ENCODE data around the gene DAB1.

The DAB1 gene

DNA sequence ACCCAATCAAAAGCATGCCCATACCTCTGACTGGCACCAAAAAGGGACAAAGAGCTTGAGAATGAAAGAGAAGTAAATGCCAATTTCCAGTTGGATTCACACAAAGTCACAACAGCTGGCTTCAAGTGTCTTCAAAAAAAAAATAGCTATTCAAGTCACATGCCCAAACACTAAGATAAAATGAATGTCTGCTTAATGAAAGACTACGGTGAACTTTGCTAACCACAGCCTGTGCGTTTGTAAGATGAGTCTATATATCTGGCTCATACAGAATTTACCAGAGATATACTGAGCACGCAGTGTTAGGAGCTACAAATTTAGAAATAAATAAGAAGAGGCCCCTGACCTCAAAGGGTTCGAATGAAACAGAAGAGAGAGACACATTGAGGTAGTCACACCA is 73.2 kb downstream of the DAB1 start:
- H3K9me3 ChIP-seq (ENCODE audit: insufficient read depth, low read length), result no peaks in the 10 kb centered on the region
- H2AFZ ChIP-seq (ENCODE audit: low read depth, low read length, severe bottlenecking), result no peak overlapping the region
- H3K4me3 ChIP-seq (ENCODE audit: insufficient read depth, low read length, poor library complexity, severe bottlenecking), result no peak overlapping the region
- no peaks in the 10 kb centered on the region for H3F3A ChIP-seq (ENCODE audit: insufficient read depth)
- no peaks in the 10 kb centered on the region for H3K9me2 ChIP-seq (replicated peaks; ENCODE audit: insufficient read depth, low read length)
- no peak overlapping the region for H3K9ac ChIP-seq (ENCODE audit: low read length)
- H3K4me2 ChIP-seq (ENCODE audit: low read depth, low read length, poor library complexity, severe bottlenecking), result no peak overlapping the region
- H3K79me2 ChIP-seq (ENCODE audit: insufficient read depth, low read length), result no peaks in the 10 kb centered on the region
- no peaks in the 10 kb centered on the region for H4K20me1 ChIP-seq (ENCODE audit: low read depth, low read length)
- H3K36me3 ChIP-seq (ENCODE audit: low read length), result no peaks in the 10 kb centered on the region
- H3K27ac ChIP-seq (ENCODE audit: low read depth, low read length), result no peak overlapping the region
- no peak for TF ChIP-seq EZH2phosphoT487 (conservative IDR thresholded peaks at IDR 0.05; ENCODE audit: low read length)
- TF ChIP-seq, protein P1, sequence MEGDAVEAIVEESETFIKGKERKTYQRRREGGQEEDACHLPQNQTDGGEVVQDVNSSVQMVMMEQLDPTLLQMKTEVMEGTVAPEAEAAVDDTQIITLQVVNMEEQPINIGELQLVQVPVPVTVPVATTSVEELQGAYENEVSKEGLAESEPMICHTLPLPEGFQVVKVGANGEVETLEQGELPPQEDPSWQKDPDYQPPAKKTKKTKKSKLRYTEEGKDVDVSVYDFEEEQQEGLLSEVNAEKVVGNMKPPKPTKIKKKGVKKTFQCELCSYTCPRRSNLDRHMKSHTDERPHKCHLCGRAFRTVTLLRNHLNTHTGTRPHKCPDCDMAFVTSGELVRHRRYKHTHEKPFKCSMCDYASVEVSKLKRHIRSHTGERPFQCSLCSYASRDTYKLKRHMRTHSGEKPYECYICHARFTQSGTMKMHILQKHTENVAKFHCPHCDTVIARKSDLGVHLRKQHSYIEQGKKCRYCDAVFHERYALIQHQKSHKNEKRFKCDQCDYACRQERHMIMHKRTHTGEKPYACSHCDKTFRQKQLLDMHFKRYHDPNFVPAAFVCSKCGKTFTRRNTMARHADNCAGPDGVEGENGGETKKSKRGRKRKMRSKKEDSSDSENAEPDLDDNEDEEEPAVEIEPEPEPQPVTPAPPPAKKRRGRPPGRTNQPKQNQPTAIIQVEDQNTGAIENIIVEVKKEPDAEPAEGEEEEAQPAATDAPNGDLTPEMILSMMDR (IDR thresholded peaks at IDR 0.05; ENCODE audit: insufficient read depth, low read length, poor library complexity, severe bottlenecking), result no peak
- no peaks in the 10 kb centered on the region for H3K27me3 ChIP-seq (ENCODE audit: low read length)

- Histone ChIP-seq H3K9me3 (ENCODE audit: insufficient read depth, low read length) (no peaks in the 10 kb centered on the region), H3K27me3 (ENCODE audit: low read length) (no peaks in the 10 kb centered on the region), H3K9ac (ENCODE audit: low read length) (no peak overlapping the region), H3K4me3 (ENCODE audit: insufficient read depth, low read length, poor library complexity, severe bottlenecking) (no peak overlapping the region), H3K9me2 (replicated peaks; ENCODE audit: insufficient read depth, low read length) (no peaks in the 10 kb centered on the region), H3K4me2 (ENCODE audit: low read depth, low read length, poor library complexity, severe bottlenecking) (no peak overlapping the region), H3K36me3 (ENCODE audit: low read length) (no peaks in the 10 kb centered on the region), H3F3A (ENCODE audit: insufficient read depth) (no peaks in the 10 kb centered on the region), H3K27ac (ENCODE audit: low read depth, low read length) (no peak overlapping the region), H3K79me2 (ENCODE audit: insufficient read depth, low read length) (no peaks in the 10 kb centered on the region), H4K20me1 (ENCODE audit: low read depth, low read length) (no peaks in the 10 kb centered on the region), H2AFZ (ENCODE audit: low read depth, low read length, severe bottlenecking) (no peak overlapping the region)
- TF ChIP-seq, protein P1 (IDR thresholded peaks at IDR 0.05; ENCODE audit: insufficient read depth, low read length, poor library complexity, severe bottlenecking), result no peak
- TF ChIP-seq EZH2phosphoT487 (conservative IDR thresholded peaks at IDR 0.05; ENCODE audit: low read length), result no peak
These were observed 74.9 kb downstream of the DAB1 start for GRCh38 chr1:57348921-57349320.

- Histone ChIP-seq H3K9me3 (ENCODE audit: insufficient read depth, low read length) (no peaks in the 10 kb centered on the region), H3K9me2 (replicated peaks; ENCODE audit: insufficient read depth, low read length) (no peaks in the 10 kb centered on the region), H3K36me3 (ENCODE audit: low read length) (no peaks in the 10 kb centered on the region), H4K20me1 (ENCODE audit: low read depth, low read length) (no peaks in the 10 kb centered on the region), H3K4me2 (ENCODE audit: low read depth, low read length, poor library complexity, severe bottlenecking) (no peak overlapping the region), H3K79me2 (ENCODE audit: insufficient read depth, low read length) (no peaks in the 10 kb centered on the region), H3K9ac (ENCODE audit: low read length) (no peak overlapping the region), H3K27me3 (ENCODE audit: low read length) (no peaks in the 10 kb centered on the region), H2AFZ (ENCODE audit: low read depth, low read length, severe bottlenecking) (no peak overlapping the region), H3K27ac (ENCODE audit: low read depth, low read length) (no peak overlapping the region), H3K4me3 (ENCODE audit: insufficient read depth, low read length, poor library complexity, severe bottlenecking) (no peak overlapping the region), H3F3A (ENCODE audit: insufficient read depth) (no peaks in the 10 kb centered on the region)
- no peak for TF ChIP-seq EZH2phosphoT487 (conservative IDR thresholded peaks at IDR 0.05; ENCODE audit: low read length)
- TF ChIP-seq, protein P1 (IDR thresholded peaks at IDR 0.05; ENCODE audit: insufficient read depth, low read length, poor library complexity, severe bottlenecking), result no peak
These were observed 77.9 kb downstream of the DAB1 start for GRCh38 chr1:57345916-57346315.
